Measurements from ENCODE around the gene GTF2IRD1. TPM values are rescaled to one million over a fixed set of nuclear protein-coding genes. Genes with fewer than 3 reads are reported as not detected.

GTF2IRD1 gene
- total and polyA plus RNA-seq, 2 of the 13 experiments (the other 11 are each of a cell fraction or from before 2014, with no cell fraction given) = 16.5 to 26.7 TPM

- peak; percentile 55; the same call in 1 of the 2 replicates for TF ChIP-seq POLR2G (IDR thresholded peaks at IDR 0.05; ENCODE audit: low read depth, low read length)
- TF ChIP-seq SOX6 (IDR thresholded peaks at IDR 0.05) = no peak
- no peak for TF ChIP-seq SOX6 (CRISPR knock-in tag; IDR thresholded peaks at IDR 0.05)
- peak; percentile 59; the same call in 1 of the 2 replicates for TF ChIP-seq ZFX (CRISPR knock-in tag; IDR thresholded peaks at IDR 0.05; ENCODE audit: low read depth)
- TF ChIP-seq JUNB (CRISPR knock-in tag; IDR thresholded peaks at IDR 0.05; ENCODE audit: borderline replicate concordance) = no peak
- TF ChIP-seq ZEB1 (IDR thresholded peaks at IDR 0.05; ENCODE audit: insufficient replicate concordance, low read depth) = no peak
- no peak for TF ChIP-seq ZFP36L1 (CRISPR knock-in tag; IDR thresholded peaks at IDR 0.05)
- TF ChIP-seq REXO4 (CRISPR knock-in tag; IDR thresholded peaks at IDR 0.05; ENCODE audit: borderline replicate concordance) = no peak
- TF ChIP-seq HMGXB3 (CRISPR knock-in tag; IDR thresholded peaks at IDR 0.05; ENCODE audit: borderline replicate concordance) = no peak
- no peak for TF ChIP-seq SIX1 (CRISPR knock-in tag; IDR thresholded peaks at IDR 0.05; ENCODE audit: borderline replicate concordance)
- TF ChIP-seq ZBTB20 (CRISPR knock-in tag; IDR thresholded peaks at IDR 0.05; ENCODE audit: borderline replicate concordance, low read depth) = no peak
- TF ChIP-seq RFXAP (CRISPR knock-in tag; IDR thresholded peaks at IDR 0.05; ENCODE audit: borderline replicate concordance) = no peak
- no peak for TF ChIP-seq SNRNP70 (IDR thresholded peaks at IDR 0.05; ENCODE audit: low read depth, low read length)
- no peak for TF ChIP-seq ATAD3A (CRISPR knock-in tag; IDR thresholded peaks at IDR 0.05)
- TF ChIP-seq ZNF776 (CRISPR knock-in tag; IDR thresholded peaks at IDR 0.05) = no peak
- TF ChIP-seq ARNTL (CRISPR knock-in tag; IDR thresholded peaks at IDR 0.05) = no peak
- TF ChIP-seq ZNF710 (CRISPR knock-in tag; IDR thresholded peaks at IDR 0.05; ENCODE audit: borderline replicate concordance) = no peak
- no peak for TF ChIP-seq AGO2 (optimal IDR thresholded peaks at IDR 0.05; ENCODE audit: low read depth, low read length)
- TF ChIP-seq, protein P1, sequence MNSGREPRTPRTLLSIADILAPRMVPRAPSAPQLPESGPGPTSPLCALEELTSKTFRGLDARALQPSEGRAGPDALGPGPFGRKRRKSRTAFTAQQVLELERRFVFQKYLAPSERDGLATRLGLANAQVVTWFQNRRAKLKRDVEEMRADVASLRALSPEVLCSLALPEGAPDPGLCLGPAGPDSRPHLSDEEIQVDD (CRISPR knock-in tag; IDR thresholded peaks at IDR 0.05; ENCODE audit: borderline replicate concordance) = no peak
- TF ChIP-seq ZNF772 (CRISPR knock-in tag; IDR thresholded peaks at IDR 0.05) = no peak
- no peak for TF ChIP-seq ZNF33A (CRISPR knock-in tag; IDR thresholded peaks at IDR 0.05; ENCODE audit: borderline replicate concordance)
- peak; percentile 14 for TF ChIP-seq SKI (IDR thresholded peaks at IDR 0.05; ENCODE audit: partially characterized antibody)
- TF ChIP-seq, protein P2, sequence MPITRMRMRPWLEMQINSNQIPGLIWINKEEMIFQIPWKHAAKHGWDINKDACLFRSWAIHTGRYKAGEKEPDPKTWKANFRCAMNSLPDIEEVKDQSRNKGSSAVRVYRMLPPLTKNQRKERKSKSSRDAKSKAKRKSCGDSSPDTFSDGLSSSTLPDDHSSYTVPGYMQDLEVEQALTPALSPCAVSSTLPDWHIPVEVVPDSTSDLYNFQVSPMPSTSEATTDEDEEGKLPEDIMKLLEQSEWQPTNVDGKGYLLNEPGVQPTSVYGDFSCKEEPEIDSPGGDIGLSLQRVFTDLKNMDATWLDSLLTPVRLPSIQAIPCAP (CRISPR knock-in tag; IDR thresholded peaks at IDR 0.05; ENCODE audit: low read depth) = no peak
- TF ChIP-seq ZSCAN20 (CRISPR knock-in tag; IDR thresholded peaks at IDR 0.05; ENCODE audit: borderline replicate concordance) = no peak
Measured at GRCh38 chr7:74452748-74453321, 871 bp upstream of the GTF2IRD1 start (continued).
